Measurements from ENCODE around the gene TMEM39B.
"Not testable (repeated sequence)": the region's sequence is repeated elsewhere in the genome, so short reads cannot be mapped to it uniquely, and the experiment has no call there.

TMEM39B gene

DNA sequence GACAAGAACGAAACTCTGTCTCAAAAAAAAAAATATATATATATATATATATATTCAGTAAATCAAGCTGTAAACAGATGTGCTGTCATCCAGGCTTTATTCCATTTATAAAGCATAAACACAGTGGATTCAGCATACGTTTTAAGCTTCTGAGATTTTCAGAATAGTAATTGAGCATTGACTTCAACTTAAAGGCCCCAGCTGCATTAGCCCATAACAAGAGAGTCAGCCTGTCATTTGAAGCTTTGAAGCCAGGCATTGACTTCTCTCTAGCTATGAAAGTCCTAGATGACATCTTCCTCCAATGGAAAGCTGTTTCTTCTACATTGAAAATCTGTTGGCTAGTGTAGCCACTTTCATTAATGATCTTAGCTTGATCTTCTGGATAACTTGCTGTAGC, 41.7 kb downstream of the TMEM39B start:
- no peak for DNase-seq

DNA sequence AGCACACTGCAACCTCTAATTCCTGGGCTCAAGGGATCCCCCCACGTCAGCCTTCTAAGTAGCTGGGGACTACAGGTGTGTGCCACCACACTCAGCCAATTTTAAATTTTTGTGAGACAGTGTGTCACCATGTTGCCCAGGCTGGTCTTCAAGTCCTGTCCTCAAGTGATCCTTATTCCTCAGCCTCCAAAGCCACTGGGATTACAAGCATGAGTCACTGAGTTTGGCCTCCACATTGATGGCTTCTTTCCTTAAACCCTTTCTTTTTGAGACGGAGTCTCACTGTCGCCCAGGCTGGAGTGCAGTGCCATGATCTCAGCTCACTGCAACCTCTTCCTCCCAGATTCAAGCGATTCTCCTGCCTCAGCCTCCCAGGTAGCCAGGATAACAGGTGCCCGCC, 42.8 kb downstream of the TMEM39B start:
- no peak for DNase-seq

DNA sequence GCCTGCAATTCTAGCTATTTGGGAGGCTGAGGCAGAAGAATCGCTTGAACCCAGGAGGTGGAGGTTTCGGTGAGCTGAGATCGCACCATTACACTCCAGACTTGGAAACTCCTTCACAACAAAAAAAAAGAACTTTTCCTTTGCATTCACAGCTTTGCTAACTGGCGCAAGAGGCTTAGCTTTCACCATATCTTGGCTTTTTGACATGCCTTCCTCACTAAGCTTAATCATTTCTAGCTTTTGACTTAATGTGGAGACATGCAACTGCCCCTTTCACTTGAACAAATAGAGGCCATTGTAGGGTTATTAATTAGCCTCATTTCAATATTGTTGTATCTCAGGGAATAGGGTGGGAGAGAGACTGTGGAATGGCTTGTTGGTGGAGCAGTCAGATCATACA, 43.8 kb downstream of the TMEM39B start:
- DNase-seq, result no peak

DNA sequence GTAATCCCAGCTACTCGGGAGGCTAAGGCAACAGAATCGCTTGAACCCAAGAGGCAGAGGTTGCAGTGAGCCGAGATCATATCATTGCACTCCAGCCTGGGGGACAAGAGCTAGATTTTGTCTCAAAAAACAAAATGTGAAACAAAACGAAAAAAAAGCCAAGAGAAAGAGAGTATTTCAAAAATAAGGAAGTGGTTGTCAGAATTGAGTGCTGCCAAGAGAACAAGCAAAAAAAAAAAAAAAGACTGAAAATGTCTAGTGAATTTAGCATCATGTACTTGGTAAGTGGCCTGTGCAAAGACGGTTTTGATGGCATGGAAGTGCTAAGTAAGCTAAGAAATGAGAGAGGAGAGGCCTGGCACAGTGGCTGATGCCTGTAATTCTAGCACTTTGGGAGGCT, 49.4 kb downstream of the TMEM39B start:
- no peak for DNase-seq

DNA sequence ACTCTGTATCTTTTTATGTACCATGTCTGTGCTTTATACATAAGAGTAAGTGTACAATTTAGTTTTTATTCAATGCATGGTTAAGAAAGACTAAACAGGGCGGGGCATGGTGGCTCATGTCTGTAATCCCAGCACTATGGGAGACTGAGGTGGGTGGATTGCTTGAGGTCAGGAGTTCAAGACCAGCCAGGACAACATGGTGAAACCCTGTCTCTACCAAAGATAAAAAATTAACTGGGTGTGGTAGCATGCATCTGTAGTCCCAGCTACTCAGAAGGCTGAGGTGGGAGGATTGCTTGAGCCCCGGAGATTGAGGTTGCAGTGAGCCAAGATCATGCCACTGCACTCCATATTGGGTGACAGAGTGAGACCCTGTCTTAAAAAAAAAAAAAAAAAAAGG, 50.6 kb downstream of the TMEM39B start:
- DNase-seq, result not testable (repeated sequence)

DNA sequence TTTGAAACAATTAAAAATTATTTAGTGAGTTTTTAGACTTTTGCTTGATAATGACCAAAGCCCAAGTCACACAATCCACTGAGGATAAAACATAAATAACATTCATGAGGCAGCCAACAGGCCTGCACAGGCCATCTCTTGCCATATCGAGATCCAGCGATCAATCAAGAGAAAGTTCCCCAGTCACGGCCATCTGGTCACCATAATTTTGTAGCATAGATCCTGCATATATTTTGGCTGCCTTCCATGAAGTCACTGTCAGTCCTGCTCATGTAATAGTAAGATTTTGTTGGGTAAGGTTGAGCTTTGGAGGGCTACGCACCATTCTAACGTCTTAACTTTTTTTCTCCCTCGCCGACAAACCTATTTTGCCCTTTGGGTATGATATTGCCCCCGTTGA, 52.6 kb downstream of the TMEM39B start:
- no peak for DNase-seq

DNA sequence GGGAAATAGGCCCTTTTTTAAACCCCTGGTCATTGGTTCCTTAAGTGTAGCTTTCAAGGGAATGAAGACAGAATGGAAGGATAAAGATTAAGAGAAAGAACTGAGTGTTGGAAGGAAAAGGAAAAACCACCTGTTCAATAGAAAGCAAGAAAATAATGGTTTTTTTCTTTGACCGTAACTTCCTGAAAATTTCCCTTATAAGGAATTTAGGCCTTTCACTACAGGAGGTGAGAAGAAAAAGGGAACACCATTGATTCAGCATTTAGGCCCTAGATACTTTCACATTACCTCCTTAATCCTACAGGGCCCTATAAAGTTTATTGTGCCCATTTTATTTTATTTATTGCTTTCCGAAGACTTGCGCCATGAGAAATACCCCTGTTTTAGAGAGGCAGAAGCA, 54.0 kb downstream of the TMEM39B start:
- DNase-seq, result no peak

DNA sequence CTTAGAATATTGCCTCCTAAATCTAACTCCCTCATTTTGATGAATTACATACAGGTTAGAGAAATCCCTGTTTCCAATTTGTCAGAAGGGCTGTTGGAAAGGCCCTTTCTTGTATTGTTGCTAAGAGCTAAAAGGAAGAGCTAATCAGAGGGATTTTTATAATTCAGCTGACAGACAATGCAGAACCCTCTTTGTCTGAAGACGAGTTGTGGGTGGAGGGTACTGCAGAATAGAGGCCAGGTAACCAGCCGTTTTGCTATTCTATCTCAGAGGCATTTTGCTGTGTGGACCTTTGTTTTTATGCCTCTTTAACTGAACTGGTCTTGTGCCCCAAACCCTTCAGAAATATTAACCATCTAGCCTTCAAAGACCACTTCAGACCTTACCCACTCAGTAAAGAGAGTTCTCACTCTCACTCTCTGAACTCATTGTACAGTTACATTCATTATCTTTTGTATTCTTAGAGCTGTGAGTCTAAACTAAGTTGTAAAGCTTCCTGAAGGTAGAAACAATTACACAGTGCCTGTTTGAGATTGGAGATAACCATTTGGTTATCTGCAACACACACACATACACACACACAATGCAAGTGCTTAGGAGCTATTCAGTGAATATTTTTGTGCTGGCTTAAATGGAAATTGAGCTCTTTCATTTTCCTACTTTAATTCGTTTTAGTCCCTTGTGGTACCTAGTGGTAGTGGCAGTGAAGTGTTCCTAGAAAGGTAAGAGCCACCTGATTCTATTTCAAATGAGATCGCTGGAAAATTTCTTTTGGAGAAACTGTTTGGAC, 54.9 kb downstream of the TMEM39B start:
- DNase-seq, result no peak

DNA sequence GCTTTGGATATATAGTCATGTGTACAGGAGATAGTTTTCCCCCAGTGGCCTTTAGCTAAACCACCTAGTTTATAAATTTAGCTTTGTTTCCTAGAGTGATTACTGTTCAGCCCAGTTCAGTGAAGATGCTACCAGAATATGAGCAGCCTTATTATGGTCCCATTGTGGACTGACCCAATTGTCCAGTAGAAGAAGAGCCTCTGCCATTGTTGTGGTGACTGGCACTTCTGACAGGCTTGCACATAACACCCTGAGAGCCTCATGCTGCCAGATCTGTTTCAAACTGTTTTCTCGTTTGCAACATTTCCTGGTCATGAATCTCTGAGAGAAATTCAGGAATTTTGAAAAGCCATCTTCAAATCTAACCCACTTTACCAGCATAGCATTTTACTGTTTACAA, 55.7 kb downstream of the TMEM39B start:
- no peak for DNase-seq

DNA sequence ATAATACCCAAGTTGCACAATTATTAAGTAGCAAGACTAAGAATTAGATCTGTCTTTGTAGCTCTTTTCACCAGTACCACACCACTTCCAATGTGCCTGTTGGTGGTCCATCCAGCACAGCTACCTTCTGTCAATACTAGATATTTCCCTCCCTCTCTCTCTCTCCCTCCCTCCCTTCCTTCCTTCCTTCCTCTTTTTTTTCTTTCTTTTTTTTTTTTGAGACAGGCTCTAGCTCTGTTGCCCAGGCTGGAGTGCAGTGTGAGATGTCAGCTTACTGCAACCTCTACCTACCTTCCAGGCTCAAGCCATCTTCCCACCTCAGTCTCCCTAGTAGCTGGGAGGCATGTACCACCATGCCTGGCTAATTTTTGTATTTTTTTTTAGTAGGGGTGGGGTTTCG, 56.2 kb downstream of the TMEM39B start:
- DNase-seq, result no peak

DNA sequence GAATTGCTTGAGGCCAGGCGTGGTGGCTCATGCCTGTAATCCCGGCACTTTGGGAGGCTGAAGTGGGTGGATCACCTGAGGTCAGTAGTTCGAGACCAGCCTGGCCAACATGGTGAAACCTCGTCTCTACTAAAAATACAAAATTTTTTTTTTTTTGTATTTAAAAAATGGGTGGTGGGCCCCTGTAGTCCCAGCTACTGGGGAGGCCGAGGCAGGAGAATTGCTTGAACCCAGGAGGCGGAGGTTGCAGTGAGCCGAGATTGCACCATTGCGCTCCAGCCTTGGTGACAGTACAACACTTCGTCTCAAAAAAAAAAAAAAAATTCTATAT, 61.2 kb downstream of the TMEM39B start:
- DNase-seq, result not testable (repeated sequence)

DNA sequence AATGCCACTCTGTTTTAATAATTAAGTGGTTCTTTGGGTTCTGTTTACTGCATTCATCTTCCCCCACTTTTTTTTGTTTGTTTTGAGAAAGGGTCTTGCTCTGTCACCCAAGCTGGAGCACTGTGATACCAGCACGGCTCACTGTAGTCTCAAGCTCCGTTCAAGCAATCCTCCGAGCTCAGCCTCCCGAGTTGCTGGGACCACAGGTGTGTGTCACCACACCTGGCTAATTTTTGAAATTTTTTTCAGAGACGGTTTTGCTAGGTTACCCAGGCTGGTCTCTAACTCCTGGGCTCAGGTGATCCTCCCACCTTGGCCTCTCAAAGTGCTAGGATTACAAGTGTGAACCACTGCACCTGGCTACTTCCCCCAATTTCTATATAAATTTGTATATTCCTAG, 64.4 kb downstream of the TMEM39B start:
- DNase-seq, result no peak

DNA sequence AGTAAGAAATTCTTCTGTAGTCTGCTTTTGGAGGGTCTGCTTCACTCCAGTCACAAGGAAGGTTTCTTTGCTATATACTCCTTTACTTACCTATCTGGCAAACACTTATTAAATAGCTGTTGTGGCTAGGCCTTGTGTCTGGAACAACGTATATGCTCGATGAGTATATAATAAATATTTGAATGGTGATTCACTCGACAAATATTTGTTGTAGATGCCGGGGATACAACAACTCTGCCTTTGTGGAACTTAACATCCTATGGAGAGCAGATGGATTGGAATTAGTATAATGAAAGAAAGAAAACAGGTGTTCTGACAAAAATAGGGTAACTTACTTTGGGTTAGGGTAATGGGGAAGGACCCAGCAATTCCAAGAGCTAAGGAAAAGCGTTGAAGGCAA, 66.2 kb downstream of the TMEM39B start:
- DNase-seq, result no peak

DNA sequence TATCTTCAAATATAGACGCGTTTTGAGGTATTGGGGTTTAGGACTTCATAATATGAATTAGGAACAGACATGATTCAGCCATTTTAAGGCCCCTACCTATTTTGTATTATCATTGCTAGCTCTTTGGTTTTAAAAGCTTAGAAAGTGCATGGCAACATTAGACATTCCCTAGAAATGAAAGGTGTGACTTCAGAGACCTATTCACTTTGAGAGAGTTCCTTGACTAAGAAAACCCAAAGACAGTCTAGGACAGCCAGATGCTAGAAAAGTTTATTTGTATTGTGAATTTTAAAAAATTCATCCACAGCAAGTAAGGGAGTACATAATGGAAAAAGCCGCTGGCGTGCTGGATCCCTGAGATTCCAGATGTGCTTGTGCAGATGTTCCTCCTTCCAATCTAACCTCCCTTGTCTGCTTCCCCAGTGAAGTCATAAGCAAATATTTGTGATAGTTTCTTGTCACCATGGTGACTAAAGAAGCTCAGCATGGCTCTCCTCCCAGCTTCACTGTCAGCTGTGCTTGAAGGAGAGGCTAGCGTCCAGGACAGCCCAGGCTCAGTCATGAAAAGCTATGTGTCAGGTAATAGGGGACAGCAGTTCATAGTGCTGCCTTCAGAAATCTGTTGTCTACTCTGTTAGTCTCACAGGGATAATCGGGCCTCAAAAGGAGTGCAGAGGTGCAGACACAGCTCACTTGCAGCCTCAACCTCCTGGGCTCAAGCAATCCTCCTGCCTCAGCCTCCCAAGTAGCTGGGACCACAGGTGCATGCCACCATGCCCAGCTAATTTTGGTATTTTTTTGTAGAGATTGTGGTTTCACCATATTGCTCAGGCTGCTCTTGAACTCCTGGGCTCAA, 69.9 kb downstream of the TMEM39B start:
- DNase-seq, result peak; percentile 73 to 74

DNA sequence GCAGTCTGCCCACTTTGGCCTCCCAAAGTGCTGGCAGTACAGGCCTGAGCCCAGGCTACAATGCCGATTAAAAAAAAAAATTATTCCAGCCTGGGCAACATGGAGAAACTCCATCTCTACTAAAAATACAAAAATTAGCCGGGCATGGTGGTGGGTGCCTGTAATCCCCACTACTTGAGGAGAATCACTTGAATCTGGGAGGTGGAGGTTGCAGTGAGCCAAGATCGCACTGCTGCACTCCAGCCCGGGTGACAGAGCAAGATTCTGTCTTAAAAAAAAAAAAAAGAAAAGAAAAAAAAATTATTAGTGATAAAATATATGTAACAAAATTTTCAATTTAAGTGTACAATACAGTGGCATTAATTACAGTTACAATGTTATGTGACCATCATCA, 70.6 kb downstream of the TMEM39B start:
- not testable (repeated sequence) for DNase-seq

DNA sequence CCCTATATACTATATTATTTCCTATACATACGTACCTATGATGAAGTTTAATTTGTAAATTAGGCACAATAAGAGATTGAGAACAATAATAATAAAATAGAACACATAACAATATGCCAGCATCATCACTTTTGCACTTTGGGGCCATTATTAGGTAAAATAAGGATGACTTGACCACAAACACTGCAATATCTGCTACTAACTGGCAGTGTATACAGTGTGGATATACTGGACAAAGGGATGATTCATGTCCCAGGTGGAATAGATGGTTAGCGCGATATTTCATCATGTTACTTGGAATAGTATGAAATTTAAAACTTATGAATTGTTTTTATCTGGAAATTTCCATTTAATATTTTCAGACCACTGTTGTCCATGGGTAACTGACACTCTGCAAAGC, 71.3 kb downstream of the TMEM39B start:
- DNase-seq, result no peak

DNA sequence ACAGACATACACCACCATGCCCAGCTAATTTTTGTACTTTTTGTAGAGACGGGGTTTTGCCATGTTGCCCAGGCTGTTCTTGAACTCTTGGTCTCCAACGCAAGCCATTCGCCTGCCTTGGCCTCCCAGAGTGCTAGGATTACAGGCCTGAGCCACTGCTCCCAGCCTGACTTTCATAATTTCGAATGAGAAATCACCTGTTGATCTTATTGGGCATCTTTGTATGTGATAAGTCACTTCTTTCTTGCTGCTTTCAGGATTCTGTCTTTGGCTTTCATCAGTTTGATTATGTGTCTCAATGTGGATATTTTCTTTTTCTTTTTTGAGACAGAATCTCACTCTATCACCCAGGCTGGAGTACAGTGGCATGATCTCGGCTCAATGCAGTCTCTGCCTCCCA, 75.1 kb downstream of the TMEM39B start:
- not testable (repeated sequence) for DNase-seq

DNA sequence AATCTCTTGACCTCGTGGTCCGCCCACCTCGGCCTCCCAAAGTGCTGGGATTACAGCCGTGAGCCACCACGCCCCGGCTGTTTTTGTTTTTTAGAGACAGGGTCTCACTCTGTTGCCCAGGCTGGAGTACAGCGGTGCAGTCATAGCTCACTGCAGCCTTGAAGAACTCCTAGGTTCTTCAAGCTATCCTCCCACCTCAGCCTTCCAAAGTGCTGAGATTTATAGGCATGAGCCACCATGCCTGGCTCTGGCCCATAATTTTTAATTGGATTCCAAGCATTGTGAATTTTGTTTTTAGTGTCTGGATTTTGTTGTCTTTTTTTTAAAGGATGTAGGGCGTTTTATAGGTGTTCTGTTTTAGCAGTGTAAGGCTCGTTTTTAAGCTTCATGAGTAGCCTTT, 78.1 kb downstream of the TMEM39B start:
- no peak for DNase-seq

DNA sequence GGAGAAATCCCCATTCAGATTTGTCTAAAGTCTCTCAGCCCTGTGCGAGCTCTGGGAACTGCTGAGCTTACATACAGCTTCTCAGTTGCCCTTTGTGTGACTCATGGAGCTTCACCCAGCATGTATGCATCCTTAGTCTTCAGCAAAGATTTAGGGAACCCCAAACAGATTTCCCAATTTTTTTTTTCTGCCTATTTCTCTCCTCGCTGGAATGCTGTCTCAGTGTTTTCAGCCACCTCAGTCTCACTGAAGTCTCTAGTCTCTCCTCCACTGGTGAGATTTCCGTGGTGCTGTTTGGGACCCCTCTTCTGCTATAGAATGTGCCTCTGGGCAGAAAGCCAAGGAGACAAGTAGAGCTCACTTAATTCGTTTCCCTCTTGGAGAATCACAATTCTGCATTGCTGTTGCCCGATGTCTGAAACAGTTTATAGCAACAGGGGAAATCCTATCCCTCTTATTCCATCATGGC, 78.6 kb downstream of the TMEM39B start:
- no peak for DNase-seq

All from SHP77 (cell line).